NCI-H2081 (cell line): ENCODE results near the gene RALY.

ENCODE experiments used
- DNase-seq, 2 experiments: peaks; one replicate each; lab custom pipeline; 2025; lab: John Stamatoyannopoulos, UW

The RALY gene

DNA sequence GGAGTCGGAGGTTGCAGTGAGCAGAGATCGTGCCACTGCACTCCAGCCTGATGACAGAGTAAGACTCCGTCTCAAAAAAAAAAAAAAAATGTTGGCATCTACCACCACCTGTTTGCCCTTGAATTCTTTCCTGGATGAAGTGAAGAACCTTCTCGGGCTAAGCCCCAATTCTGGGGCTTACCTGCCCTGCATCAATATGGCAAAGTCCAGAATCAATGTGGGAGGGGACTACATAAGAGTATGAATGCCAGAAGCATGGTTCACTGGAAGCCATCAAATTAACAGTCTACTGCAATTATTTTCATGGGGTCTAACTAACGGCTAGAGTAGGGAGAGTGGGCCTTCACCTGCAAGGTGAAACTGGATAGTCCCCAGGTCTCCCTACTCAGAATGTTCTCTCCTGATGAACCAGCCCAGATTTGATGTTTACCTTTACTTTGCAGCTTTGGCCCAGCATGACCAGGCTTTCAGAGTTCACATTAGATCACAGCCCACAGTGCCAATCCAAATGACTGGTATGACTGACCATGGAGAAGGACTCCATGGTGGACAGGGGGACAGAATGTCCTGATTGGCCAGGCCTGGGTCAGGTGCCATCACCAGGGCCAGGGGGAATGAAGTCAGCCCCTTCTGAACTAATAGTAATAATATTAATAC is 7.0 kb upstream of the RALY start:
- no peak for DNase-seq

DNA sequence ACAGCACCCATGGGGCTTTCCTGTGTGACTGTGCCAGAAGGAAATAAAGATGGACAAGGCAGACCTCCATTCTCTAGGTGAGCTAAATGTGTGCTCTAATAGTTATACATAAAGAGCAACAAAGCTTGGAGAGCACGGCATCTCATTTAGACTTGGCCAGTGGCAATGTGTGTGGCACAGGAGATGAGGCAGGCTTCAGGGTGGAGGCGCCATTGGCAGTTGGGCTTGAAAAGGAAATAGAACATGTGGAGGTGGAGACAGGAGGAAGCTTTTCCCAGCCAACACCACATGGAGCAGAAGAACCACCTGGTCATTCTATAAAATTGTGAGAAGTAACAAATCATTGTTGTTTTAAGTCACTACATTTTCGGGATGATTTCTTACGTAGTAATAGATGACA is 3.6 kb upstream of the RALY start:
- DNase-seq = no peak

DNA sequence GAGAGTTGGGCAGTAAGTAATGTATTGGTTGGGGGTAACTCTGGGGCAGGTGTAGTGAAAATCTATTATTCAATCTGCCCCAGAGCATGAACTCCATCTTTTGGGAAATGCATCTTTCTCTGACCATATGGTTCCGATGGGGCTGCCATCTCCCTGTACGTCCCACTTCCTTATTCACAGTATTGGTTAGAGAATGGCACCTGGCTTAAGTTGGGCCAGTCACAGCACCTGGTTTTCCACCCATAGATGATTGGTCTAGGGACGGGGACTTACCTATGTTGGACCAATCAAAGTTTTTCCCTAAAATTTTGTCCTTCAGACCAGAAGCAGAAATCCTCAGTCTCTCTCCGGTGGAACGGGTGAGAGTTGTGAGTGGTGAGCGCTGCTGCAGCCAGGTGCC is 2.2 kb upstream of the RALY start:
- no peak for DNase-seq

DNA sequence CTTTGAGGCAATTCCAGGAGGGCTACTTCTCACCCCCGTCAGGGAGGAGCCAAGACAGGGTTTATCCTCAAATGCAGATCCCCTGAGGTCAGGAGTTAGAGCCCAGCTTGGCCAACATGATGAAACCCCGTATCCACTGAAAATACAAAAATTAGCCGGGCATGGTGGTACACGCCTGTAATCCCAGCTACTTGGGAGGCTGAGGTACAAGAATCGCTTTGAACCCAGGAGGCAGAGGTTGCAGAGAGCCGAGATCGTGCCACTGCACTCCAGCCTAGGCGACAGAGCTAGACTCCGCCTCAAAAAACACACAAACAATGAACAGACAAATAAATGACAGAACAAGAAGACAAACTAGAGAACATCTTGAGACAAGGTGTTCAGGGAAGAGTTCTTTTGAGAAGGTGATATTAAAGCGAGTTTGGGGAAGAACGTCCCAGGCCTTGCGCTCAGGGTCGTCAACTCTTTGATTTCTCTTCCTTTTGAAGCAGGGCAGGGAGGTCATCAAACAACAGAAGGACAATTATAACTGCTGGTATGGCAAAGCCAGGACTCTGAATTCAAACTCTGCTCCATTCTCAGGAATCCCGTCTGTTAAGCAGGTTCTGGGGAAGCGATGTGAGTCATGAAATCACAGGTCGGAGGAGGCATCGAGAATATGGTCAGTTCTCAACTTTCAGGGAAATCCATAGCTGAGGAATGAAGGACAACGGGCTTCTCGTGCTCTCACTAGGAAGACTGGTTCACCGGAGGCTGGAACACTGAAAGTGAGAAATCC is 1.4 kb upstream of the RALY start:
- no peak for DNase-seq

DNA sequence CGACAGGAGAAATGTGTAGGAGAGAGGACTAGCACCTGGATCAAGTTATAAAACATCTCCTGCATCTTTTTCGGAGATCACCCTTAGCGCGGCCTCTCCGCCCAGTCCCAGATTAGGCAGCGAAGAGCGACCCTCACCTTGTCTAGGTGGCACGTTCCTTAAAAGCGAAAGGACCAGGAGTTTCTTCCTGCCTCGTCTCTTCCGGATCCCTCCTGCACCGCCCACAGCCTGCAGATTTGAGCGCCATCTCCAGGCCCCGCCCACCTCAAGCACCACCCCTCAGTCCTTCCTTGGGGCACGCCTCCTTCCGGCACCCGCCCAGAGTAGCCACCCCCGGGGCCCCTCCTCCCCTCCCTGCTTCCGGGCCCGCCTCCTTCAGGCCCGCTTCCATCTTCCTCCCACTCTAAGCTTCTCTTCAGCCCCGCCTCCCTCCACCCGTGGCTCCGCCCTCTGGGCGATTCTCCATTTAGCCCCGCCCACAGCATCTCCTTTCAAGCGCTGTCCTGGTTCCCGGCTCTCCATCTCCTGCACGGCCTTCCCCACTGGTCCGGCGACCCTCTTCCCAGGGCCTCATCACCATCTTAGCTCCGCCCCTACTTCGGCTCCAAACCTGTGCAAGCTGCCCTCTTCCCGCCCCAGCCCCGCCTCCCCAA is 662 bp upstream of the RALY start:
- DNase-seq = peak; percentile 98 to 100

DNA sequence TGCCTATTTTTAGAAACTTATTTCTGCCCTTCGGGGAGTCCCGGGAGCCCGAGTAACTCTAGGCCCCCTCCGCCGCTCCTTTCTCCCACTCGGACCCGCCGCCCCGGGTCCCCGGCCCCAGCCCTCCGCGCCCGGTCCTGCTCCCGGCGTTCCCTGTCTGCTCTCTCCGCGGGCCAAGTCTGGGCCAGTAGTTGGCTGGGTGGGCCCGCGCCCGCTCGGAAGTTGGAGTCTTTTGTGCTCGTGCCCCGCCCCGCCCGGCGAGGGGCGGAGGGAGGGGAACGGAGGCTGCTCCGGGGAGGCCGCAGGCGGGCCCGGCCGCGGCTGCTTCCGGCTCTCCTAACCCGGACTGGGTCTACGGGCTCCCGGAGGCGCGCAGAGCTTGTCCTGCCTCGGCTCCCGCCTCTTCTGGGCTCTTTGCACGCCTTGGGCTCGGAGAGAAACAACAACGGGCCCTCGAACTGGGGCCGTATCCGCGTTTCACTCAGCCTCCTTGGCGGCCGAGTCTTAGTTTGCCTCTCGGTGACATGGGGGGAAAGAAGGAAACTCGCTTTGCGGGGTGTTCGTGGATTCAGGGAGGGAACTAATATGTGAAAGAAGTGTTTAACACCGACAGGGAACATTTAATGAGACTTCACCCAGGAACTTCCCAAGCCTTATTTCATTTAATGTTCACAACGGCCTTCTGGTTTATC is 657 bp downstream of the RALY start:
- DNase-seq = peak; percentile 75 to 80

DNA sequence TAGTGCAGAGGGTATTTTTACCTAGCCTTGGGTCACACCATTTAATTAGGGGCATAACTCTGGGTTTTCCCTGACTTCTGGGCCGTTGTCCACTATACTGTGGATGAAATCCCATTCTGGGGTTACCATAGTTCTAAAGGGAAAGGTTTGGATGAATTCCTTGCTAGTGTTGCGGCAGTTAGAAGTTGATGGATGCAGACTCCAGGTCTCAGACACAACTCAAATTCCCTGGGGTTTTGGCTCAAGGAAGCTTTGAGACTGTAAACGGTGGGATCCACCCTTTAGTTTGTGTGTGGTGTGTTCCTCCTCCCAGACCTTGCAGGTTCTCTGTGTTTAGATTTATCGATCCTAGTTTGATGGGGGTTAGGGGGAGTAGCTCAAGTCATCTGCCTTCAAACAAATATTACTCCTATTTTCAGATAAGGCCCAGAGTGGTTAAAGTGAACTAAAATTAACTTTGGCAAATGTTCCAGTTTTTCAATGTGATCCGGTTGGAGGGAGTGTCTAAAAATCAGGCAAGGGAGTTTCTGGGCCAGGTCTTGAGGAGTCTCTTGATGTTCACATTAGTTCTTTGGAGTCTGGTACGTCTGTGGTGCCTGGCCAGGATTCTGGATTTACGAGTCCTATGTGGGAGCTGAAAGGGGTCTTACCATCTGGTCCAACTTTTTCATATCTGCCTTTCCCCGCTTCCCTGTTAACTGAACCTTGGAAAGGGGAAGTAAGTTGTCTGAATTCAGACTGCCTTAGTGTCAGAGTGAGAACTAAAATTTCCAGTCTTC is 1.5 kb downstream of the RALY start:
- no peak for DNase-seq

DNA sequence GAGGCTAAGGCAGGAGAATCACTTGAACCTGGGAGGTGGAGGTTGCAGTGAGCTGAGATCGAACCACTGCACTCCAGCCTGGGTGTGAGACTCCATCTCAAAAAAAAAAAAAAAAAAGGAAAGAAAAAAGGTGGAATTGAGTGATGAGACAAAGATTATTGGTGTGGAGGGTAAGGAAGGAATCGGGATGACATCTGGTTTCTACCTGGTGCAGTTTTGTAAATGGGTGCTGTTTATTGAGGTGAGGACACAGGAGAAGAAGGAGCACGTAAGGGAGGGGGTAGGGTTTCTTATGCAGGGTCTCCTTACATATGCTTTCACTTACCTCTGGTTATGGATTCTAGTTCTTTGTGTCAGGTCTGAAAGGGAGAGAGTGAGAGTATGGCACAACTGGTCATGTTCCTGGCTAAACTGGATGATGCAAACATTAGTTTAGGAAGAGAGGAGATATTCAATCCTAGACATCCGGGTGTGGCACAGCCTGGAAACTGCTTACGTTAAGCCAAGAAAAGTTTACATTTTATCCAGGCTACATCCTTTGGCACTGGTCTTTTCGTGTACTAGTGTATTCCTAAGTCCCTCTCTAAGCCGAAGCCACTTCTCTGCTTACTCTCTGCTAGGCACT is 5.4 kb downstream of the RALY start:
- no peak for DNase-seq

DNA sequence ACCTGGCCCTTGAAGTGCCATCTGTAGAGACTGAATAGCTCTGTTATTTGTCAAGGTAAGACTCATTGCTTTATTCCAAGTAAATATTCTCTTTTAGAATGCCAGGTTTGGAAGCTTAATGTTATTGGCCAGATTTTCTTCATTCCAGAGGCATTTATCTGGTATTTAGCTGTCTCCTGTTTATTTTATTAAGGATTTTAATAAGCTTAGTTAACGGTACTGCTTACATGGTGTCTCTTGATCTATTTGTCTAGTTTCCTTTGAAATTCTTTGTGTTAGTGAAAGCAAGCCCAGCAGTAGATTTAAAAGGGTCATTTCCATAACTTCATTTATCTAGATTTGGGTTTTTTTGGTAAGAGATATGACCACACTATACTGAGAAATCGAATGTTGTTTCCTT is 7.7 kb downstream of the RALY start:
- DNase-seq = no peak

DNA sequence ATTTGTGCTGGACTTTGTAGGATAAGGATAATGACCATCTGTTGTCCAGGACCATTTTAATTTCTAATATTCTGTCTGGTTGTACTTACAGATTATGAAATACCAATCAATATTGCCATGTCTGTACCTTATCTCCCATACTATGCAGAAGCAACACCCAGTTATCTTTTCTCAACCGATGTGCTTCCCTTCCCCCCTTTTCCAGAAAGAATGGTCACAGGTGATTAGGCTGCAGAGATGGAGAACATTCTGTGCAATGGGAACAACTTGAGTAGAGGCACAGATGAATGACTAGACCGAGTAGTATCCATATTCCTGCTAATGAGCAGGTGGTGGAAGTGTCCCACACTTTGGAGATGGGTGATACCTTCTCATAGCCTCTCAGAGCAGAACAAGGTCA is 10.5 kb downstream of the RALY start:
- no peak for DNase-seq

DNA sequence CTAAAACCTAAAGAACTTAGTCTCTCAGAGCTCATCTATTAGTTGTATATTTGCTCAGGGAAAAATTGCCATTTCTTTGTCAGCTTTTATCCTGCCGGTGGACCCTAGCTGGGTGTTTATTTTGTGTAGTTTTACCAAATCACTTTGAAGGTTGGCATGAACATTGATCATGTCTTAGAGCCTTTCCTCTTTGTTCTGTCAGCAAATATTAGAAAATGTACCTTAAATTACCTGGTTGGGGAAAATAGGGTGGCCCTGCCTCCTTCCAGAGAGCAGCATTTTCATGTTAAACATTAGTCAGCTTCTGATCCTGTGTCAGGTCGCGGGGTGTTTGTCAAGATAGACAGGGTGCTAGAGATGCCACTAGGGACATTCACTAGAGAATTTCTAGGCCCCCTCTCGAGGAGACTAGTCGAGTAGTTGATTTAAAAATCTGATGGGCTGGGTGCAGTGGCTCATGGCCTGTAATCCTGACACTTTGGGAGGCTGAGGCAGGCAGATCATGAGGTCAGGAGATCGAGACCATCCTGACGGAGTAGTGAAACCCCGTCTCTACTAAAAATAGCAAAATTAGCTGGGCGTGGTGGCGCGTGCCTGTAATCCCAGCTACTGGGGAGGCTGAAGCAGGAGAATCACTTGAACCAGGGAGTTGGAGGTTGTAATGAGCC is 11.2 kb downstream of the RALY start:
- no peak for DNase-seq

DNA sequence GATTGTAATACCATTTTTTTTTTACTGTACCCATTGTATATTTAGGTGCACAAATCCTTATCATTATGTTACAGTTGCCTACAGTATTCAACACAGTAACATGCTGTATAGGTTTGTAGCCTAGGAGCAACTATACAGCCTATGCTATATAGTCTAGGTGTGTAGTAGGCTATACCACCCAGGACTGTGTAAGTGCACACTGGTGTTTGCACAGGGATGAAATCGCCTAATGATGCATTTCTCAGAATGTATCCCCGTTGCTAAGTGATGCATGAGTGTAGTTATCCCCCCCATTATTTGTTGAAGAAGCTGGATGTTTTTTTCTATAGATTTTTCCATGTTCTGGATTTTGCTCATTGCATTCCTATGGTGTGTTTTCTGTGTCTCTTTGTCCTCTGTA is 12.9 kb downstream of the RALY start:
- no peak for DNase-seq

DNA sequence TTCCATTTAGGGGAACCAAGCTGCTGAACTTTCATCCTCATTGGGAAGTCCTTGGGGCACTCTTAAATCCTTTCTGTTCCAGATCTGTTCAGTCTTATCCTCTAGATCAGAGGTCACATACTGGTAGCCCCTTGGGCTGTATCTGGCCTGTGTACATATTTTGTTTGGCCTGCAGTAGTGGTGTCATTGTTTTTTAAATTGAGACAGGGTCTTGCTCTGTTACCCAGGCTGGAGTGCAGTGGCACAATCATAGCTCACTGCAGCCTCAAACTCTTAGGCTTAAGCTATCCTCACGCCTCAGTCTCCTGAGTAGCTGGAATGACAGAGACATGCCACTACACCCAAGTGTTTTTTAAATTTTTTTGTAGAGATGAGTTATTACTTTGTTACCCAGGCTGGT is 14.8 kb downstream of the RALY start:
- no peak for DNase-seq

DNA sequence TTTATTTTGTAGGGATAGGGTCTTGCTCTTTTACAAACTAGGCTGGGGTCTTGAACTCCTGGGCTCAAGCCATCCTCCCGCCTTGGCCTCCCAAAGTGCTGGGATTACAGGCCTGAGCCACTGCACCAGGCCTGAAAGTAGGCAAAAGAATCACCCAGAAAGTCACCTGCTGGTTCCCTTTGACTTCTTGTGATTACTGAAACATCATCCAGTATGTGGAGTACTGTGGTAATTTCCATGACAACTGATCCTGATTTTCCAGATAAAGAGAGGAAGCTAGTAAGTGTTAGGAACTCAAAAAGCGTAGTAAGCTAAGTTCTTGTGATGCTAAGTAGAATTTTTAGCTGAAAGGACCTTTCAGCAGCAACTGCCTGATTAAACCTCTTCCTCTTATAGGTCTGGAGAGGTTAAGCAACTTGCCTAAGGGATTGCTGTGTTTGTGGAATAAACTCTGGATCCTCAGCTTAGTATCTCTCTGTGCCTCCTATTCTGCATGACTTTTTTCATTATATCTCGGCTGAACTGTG is 16.8 kb downstream of the RALY start:
- no peak for DNase-seq

DNA sequence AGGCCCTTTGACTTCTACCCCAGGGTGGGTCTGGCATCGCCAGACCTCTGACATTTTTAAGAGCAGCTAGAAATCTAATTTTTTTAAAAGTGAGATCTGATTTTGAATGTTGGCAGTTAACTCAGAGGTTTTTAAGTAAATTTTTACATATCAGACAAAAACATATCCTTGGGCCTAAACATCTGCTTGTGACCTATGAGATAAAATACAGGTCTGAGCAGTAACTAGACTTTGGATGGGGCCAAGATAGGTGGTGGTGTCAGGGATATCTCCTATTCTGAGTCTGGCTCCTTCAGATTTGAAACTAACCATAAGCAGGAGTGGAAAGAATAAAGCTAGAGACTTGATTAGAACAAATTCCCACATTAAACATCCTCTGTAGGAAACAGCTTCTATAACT is 17.6 kb downstream of the RALY start:
- no peak for DNase-seq

DNA sequence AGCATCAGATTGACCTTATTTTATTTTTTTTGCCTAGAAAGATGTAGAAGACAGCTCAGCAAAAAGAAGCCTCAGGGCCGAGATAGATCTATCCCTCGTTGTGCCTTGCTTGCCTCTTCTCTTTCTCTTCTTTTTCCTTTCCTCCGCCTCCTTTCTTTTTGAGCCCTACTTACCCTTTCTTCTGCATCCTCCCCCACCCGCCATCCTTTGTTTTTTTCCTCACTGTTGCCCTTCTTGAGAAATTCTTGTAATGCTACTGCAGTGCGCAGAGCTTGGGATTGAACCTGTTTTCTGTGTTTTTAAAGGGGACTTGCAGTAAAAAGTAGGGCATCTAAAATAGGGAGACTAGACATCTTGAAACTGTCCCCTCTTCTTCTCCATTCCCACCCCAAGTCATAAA is 18.6 kb downstream of the RALY start:
- no peak for DNase-seq

DNA sequence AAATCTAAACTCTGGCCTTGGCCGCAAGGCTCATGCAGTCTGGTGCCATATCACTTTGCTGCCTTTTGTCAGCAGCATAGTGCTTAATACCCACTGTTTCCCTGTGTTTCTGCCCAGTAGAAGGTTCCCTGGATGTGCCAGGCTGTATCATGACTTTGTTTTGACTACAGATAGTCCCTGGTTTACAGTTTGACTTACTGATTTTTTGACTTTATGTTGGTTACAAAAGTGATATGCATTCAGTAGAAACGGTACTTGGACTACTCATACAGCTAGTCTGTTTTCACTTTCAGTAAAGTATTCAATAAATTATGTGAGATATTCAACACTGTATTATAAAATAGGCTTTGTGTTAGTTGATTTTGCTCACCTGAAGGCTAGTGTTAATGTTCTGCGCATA is 19.0 kb downstream of the RALY start:
- DNase-seq = no peak

DNA sequence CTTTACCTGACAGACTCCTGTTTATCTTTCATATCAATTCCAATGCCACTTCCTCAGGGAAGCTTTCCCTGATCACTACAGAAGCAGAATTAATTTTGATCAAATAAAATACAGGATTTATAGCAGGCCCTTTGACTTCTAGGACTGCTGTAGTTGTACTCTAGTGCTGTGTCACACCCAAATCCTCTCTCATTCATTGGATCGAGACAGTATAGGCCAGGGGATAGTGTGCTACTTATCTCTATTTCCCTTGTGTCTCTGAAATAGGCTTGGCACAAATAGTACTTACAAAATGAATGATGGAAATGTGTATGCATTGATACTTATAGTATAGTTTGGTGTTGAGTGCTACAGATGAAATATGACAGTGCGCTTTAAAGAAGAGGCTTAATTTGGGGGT is 19.8 kb downstream of the RALY start:
- DNase-seq = no peak

DNA sequence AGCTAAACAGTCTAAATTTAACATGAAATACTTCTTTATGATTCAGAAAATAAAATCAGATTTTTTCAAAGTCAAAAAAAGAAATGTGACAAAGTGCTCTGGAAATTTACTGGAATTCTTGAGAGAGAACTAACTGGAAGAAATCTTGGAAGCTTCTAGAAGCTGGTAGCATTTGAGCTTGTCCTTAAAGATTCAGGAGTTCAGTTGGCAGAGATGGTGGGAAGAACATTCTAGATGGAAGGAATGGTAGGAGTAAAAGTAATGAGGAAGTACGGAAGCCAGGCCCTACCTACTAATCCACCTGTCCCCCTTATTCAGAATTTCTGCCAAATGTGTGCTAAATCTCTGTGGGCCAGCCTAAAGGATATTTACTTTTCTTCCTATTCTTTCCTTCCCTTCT is 21.2 kb downstream of the RALY start:
- DNase-seq = no peak

DNA sequence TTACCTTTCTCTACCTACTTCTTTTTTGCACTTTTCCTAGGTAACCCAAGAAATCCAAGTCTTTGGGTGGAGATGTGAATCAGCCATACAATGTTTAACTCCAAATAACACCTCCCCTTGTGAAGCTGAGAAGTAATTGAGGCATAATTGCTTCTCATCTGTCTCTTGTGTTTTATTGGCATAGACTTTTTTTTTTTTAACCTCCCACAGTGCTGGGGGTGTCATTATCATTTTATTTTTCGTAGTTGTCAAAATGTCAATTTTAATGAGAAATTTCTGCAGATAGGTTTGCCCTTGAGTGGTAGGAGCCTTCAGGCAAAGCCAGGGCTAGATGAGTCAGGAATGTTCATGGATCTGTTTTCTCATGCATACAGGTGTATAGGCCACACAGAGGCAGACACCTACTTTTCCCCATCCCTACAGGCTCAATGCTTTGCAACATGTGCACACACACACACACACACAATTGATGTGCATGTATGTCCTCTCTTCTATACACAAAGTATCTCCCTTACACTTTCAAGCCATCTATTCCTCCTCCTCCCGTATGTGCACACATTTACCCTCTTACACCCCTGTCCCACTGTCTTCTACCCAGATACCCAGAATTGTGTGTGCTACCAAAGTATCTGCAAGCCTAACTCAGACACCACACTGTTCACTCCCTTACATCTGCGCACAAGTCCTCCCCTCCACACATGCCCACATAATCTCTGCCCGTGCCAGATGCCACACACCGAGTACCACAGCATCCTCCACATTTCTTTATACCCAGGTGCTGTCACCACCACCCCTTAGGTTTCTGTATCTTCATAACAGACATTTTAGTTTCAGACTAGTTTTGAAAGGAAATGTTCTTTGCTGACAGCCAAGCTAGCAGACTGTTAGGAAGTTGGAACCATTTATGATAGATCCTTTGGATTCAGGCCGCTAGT is 22.0 kb downstream of the RALY start:
- no peak for DNase-seq
